Measurements from ENCODE around the gene SLITRK6. TPM values are rescaled to one million over a fixed set of nuclear protein-coding genes. Genes with fewer than 3 reads are reported as not detected.

The SLITRK6 gene
- total and polyA plus RNA-seq, 2 donors (not counting 3 experiments of a cell fraction or from before 2014, with no cell fraction given), result not detected

DNA sequence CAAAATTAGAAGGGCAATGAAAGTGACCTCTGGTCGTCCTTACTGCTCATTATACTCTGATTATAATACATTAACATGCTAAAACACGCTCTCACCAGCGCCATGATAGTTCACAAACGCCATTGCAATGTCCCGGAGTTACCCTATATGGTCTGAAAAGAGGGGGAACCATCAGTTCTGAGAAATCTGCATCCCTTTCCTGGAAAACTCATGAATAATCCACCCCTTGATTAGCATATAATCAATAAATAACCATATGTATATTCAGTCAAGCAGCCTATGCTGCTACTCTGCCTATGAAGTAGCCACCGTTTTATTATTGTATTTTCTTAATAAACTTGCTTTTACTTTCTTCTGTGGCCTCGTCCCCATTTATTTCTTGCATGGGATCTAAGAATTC, 24.6 kb upstream of the SLITRK6 start:
- dilution Hi-C loops (cut with MboI; ENCODE audit: extremely low pct_ligation_motif_present, low sequenced_read_pairs) (no loop called here), intact Hi-C loops (cut with micrococcal nuclease) (no loop called here)
- Histone ChIP-seq H3K79me2 (ENCODE audit: control insufficient read depth, insufficient read depth, low read length) (no peaks in the 10 kb centered on the region), H3K9me1 (replicated peaks; ENCODE audit: control insufficient read depth, extremely low read depth, insufficient read depth, low read length) (no peaks in the 10 kb centered on the region), H3K9ac (replicated peaks; ENCODE audit: extremely low read depth, insufficient read depth, low read length) (no peak overlapping the region), H3K27ac (ENCODE audit: insufficient read depth, low read depth, low read length) (no peak overlapping the region), H3K4me2 (ENCODE audit: insufficient read depth, low read length) (no peak overlapping the region), H2AFZ (ENCODE audit: low read depth, low read length) (no peak overlapping the region), H3K27me3 (ENCODE audit: control insufficient read depth in 2 of 2, insufficient read depth in 2 of 2, low read length in 2 of 2) (no peaks in the 10 kb centered on the region), H3K4me1 (ENCODE audit: control insufficient read depth, extremely low read depth, insufficient read depth, low read length) (no peaks in the 10 kb centered on the region), H4K20me1 (replicated peaks; ENCODE audit: control insufficient read depth, extremely low read depth, insufficient read depth, low read length) (no peaks in the 10 kb centered on the region), H3K9me3 (replicated peaks; ENCODE audit: control insufficient read depth, insufficient read depth, low read length) (no peaks in the 10 kb centered on the region), H3K4me3 (replicated peaks in 1 of 3; ENCODE audit: insufficient read depth in 1 of 3, low read depth in 1 of 3, low read length in 3 of 3) (no peak overlapping the region), H3K36me3 (ENCODE audit: control insufficient read depth in 2 of 2, extremely low read depth in 1 of 2, insufficient read depth in 2 of 2, low read length in 2 of 2) (no peaks in the 10 kb centered on the region)
- TF ChIP-seq JUN (IDR thresholded peaks at IDR 0.05; ENCODE audit: borderline replicate concordance, insufficient read depth, insufficient read length, low read depth) (no peak), MYC (IDR thresholded peaks at IDR 0.05; ENCODE audit: low read depth, low read length) (no peak), POLR2A (IDR thresholded peaks at IDR 0.05; ENCODE audit: low read depth, low read length) (no peak), POLR2AphosphoS5 (IDR thresholded peaks at IDR 0.05; ENCODE audit: insufficient read depth, low read depth, low read length) (no peak), GATA2 (IDR thresholded peaks at IDR 0.05; ENCODE audit: insufficient read depth, insufficient read length, low read depth, low read length) (no peak), FOS (IDR thresholded peaks at IDR 0.05; ENCODE audit: borderline replicate concordance, insufficient read depth, low read length) (no peak), EZH2 (IDR thresholded peaks at IDR 0.05; ENCODE audit: borderline replicate concordance, low read depth, low read length, severe bottlenecking) (no peak)
- TF ChIP-seq, protein P1, sequence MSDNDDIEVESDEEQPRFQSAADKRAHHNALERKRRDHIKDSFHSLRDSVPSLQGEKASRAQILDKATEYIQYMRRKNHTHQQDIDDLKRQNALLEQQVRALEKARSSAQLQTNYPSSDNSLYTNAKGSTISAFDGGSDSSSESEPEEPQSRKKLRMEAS (IDR thresholded peaks at IDR 0.05; ENCODE audit: insufficient read depth, insufficient read length), result no peak
- TF ChIP-seq, protein P2, sequence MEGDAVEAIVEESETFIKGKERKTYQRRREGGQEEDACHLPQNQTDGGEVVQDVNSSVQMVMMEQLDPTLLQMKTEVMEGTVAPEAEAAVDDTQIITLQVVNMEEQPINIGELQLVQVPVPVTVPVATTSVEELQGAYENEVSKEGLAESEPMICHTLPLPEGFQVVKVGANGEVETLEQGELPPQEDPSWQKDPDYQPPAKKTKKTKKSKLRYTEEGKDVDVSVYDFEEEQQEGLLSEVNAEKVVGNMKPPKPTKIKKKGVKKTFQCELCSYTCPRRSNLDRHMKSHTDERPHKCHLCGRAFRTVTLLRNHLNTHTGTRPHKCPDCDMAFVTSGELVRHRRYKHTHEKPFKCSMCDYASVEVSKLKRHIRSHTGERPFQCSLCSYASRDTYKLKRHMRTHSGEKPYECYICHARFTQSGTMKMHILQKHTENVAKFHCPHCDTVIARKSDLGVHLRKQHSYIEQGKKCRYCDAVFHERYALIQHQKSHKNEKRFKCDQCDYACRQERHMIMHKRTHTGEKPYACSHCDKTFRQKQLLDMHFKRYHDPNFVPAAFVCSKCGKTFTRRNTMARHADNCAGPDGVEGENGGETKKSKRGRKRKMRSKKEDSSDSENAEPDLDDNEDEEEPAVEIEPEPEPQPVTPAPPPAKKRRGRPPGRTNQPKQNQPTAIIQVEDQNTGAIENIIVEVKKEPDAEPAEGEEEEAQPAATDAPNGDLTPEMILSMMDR (IDR thresholded peaks at IDR 0.05; ENCODE audit: extremely low read depth in 1 of 2, insufficient read depth in 1 of 2, low read depth in 1 of 2, low read length in 2 of 2), result no peak
- no peak for DNase-seq (ENCODE audit: low read depth, low spot score)
- CTCF ChIA-PET, result no interaction called here
- FAIRE-seq, result no peak
- no TSS peak for BruUV-seq (replicated peaks)
- POLR2A ChIA-PET, result no interaction called here
